ENCODE results near the gene GREB1.

- TF ChIP-seq CTCF (conservative IDR thresholded peaks at IDR 0.05; ENCODE audit: low read depth, low read length) (no peak), EZH2 (IDR thresholded peaks at IDR 0.05; ENCODE audit: low read length, unreplicated experiment) (no peak)
These were observed 96.0 kb downstream of the GREB1 start for GRCh38 chr2:11629851-11630250.
